ENCODE measurements around the gene FAM124A. TPM values are rescaled to one million over a fixed set of nuclear protein-coding genes. Genes with fewer than 3 reads are reported as not detected.

The FAM124A gene
- total RNA-seq, 1 donor from 2014 or later: 5.7 TPM

DNA sequence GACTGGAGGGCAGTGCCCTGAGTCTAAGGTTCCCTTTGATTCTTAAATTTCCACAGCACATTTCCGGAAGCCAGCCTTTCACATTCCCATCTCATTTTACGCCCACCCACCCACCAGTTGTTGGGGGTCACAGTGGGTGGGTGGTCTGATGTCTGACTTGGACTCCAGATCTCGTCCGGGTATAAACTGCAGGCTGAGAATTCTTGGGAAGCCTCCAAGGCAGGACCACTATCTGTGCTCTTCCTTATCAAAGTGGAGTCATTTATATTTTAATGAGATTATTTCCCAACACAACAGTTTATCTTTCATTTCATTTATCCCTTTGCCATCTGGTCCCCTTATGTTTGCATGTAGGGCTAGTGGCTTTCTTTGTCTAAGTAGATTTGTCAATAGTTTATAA, 3.6 kb upstream of the FAM124A start:
- intact Hi-C loops (cut with micrococcal nuclease): no loop called here
- DNase-seq: no peak
- Histone ChIP-seq H3K27ac (replicated peaks) (no peak overlapping the region), H3K36me3 (no peaks in the 10 kb centered on the region), H3K4me3 (no peak overlapping the region), H3K27me3 (ENCODE audit: low read depth) (peaks cover 13% of the 10 kb centered on the region), H3K4me1 (peaks cover 21% of the 10 kb centered on the region), H3K9me3 (replicated peaks) (no peaks in the 10 kb centered on the region)
- TF ChIP-seq, protein P1, sequence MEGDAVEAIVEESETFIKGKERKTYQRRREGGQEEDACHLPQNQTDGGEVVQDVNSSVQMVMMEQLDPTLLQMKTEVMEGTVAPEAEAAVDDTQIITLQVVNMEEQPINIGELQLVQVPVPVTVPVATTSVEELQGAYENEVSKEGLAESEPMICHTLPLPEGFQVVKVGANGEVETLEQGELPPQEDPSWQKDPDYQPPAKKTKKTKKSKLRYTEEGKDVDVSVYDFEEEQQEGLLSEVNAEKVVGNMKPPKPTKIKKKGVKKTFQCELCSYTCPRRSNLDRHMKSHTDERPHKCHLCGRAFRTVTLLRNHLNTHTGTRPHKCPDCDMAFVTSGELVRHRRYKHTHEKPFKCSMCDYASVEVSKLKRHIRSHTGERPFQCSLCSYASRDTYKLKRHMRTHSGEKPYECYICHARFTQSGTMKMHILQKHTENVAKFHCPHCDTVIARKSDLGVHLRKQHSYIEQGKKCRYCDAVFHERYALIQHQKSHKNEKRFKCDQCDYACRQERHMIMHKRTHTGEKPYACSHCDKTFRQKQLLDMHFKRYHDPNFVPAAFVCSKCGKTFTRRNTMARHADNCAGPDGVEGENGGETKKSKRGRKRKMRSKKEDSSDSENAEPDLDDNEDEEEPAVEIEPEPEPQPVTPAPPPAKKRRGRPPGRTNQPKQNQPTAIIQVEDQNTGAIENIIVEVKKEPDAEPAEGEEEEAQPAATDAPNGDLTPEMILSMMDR (IDR thresholded peaks at IDR 0.05; ENCODE audit: borderline replicate concordance): no peak

DNA sequence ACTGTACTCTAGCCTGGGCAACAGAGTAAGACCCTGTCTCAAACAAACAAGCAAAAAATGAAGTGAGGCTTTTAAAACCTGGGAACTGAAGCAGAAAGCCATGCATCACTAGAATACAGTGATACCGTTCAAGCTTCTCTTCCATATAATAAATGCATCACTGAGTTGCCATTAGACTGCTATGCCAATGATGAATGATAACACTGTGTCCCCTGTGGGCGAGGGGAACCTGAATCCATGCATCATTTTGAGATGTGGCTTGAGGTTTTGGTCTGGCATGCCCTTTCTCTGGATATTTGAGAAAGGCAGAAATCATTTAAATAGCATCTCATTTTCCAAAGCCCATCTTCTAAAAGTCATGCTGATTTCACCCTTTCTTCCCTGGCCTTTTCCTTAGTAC, 1.5 kb upstream of the FAM124A start:
- DNase-seq: no peak
- Histone ChIP-seq H3K36me3 (no peaks in the 10 kb centered on the region), H3K27ac (replicated peaks) (no peak overlapping the region), H3K9me3 (replicated peaks) (no peaks in the 10 kb centered on the region), H3K4me3 (no peak overlapping the region), H3K27me3 (ENCODE audit: low read depth) (peaks cover 6% of the 10 kb centered on the region), H3K4me1 (peaks cover 40% of the 10 kb centered on the region)
- intact Hi-C loops (cut with micrococcal nuclease): loop anchor here (10.0 kb wide), 1 partner anchor 64 kb away; no protein-coding TSS in a partner anchor
- TF ChIP-seq, protein P1 (IDR thresholded peaks at IDR 0.05; ENCODE audit: borderline replicate concordance): no peak

DNA sequence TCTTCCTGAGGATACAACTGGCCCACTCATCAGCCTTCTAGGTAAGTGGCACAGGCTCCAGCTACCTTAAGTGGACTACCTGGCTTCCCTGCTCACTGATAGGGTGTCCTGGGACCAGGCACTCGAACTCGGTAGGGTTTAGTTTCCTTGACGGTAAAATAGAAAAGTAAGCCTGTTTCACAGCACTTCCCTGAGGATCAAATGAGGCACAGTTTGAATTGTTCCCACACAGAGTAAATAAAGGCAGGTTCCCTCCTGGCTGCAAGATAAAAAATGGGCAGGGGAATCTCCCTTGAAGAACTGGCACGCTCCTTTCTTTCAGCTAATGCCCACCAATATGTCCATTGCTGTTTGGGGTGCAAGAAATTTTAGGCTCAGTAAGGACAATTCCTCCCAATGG, 1.1 kb upstream of the FAM124A start:
- no peak overlapping the region for H3K27ac ChIP-seq (replicated peaks)
- peaks cover 40% of the 10 kb centered on the region for H3K4me1 ChIP-seq
- DNase-seq: no peak
- TF ChIP-seq, protein P1 (IDR thresholded peaks at IDR 0.05; ENCODE audit: borderline replicate concordance): no peak
- H3K9me3 ChIP-seq (replicated peaks): no peaks in the 10 kb centered on the region
- H3K4me3 ChIP-seq: no peak overlapping the region
- intact Hi-C loops (cut with micrococcal nuclease): loop anchor here (10.0 kb wide), 1 partner anchor 64 kb away; no protein-coding TSS in a partner anchor
- peaks cover 6% of the 10 kb centered on the region for H3K27me3 ChIP-seq (ENCODE audit: low read depth)
- no peaks in the 10 kb centered on the region for H3K36me3 ChIP-seq

DNA sequence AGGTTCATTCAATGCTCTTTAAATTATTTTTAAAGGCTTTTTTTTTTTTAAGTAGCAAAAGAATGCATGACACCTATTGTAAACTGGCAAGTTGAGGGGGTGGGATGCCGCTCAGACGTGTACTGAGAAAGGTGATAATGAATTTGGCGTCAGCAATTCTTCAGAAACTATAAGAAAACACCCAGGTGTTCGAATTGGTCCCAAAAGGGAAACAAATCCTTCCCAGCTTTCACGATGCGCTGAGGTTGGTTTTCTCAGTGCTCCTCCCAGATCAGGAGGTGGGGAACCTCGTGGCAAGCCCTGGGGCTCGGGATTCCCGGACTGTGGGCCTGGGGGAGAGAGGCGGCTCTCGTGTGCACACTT, 543 bp upstream of the FAM124A start:
- Histone ChIP-seq H3K9me3 (replicated peaks) (no peaks in the 10 kb centered on the region), H3K36me3 (no peaks in the 10 kb centered on the region), H3K27me3 (ENCODE audit: low read depth) (peaks cover under 1% of the 10 kb centered on the region), H3K4me3 (peak overlapping the region; percentile 98), H3K27ac (replicated peaks) (peak overlapping the region; percentile 89), H3K4me1 (peaks cover 40% of the 10 kb centered on the region)
- intact Hi-C loops (cut with micrococcal nuclease): loop anchor here (10.0 kb wide), 1 partner anchor 63 kb away; no protein-coding TSS in a partner anchor
- TF ChIP-seq, protein P1 (IDR thresholded peaks at IDR 0.05; ENCODE audit: borderline replicate concordance): no peak
- DNase-seq: no peak

DNA sequence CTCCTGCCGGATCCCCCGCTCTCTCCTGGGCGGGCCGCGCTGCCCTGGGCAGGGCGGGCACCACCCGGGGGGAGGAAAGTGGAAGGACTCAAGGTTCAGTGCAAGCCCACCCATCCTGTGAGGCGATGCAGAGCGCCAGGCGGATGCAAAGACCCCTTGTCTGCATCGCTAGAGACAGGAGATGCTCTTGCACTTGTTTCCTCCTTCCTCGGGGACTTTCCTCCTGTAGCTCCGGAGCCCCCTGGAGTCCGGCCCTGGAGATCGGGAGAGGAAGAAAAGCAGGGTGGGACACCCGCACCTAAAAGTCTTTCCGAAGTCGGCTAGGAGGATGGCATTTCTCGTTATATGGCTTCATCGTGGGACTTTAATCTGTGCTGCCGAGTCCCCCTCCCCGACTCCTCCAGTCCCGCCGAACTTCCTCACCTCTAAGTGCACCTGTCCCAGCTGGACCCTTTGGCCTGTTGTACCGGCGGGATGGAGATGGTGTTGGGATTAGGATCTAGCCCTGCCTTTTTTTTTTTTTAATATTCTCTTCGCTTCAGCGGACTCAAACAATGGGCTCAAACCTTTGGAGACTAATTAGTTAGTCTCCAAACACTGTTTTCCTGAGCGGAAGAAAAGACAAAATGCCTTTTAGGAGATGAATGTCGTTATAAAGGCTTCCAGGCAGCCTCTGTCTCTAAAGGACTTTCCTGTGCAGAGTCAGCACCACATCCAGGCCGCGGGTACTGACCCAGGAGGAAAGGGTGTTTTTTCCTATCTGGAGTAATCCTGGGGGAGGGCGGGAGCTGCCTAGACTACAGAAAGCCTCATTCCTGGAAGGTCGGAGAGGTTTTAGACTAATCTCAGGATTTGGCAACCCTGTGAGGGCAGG, 725 bp downstream of the FAM124A start:
- Histone ChIP-seq H3K4me3 (peak overlapping the region; percentile 98), H3K36me3 (no peaks in the 10 kb centered on the region), H3K27ac (replicated peaks) (peak overlapping the region; percentile 89), H3K9me3 (replicated peaks) (no peaks in the 10 kb centered on the region), H3K4me1 (peaks cover 40% of the 10 kb centered on the region), H3K27me3 (ENCODE audit: low read depth) (no peaks in the 10 kb centered on the region)
- intact Hi-C loops (cut with micrococcal nuclease): loop anchor here (10.0 kb wide), 1 partner anchor 62 kb away; no protein-coding TSS in a partner anchor
- TF ChIP-seq, protein P1 (IDR thresholded peaks at IDR 0.05; ENCODE audit: borderline replicate concordance): no peak
- DNase-seq: no peak
